Peyer's patch (tissue), 4 donors: ENCODE results near the gene C3orf20.

Source experiments
- POLR2A ChIP-seq, 2 donors: fragments of 450-650 bp; IDR thresholded peaks; one replicate each; pipeline ENCODE4 v1.5.1; 2017; ENCODE audit warnings: antibody characterized with exemption in 2 of 2, mild to moderate bottlenecking in 2 of 2, moderate library complexity in 2 of 2
- TF ChIP-seq, protein P1 (sequence below), 6 experiments: fragments of 450-650 bp in 4 of 6; fragments of 200-600 bp in 2 of 6; sonication (generic) in 1 of 6; IDR thresholded peaks; one replicate each; pipeline ENCODE4 v1.5.1; 2017 to 2019; ENCODE audit warnings: antibody characterized with exemption in 6 of 6, mild to moderate bottlenecking in 3 of 6, moderate library complexity in 1 of 6

DNA sequence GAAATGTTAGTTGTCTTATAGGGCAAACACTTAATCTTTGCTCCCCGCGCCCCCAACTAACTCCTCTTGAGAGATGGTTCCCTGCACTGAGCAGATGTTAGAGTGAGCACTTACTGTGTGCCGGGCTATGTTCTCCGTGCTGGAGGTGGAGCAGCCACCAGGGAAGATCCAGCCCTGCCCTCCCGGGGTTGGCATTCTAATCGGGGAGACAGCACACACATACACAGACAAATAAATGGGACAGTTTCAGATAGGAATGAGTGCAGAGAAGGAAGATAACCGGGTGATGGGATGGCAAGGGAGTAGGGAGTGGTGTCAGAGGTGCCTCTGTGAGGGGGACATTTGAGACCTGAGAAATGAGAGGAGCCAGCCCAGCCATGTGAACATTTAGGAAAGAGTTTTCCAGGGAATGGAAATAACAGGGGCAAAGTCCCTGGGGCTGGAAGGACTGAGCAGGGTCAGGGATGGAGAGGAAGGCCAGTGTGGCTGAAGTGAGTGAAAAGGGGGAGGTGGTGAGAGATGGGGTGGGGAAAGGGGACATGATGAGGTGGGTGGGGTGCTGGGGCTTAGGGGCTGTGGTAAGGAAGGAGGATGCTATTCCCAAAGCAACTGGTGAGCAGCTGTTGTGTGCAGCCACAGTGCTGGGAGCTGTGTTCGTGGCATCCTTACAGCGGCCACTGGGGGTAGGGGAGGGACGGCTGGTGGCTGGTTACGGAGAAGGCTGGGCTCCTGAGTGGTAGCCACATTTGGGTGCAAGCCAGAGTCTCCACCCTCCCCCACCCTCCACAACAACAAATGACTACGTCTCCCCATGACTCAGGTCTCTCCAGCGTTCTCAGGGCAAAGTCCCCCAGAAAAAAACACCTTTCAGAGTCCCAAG is 128.4 kb downstream of the C3orf20 start:
- TF ChIP-seq, protein P1, sequence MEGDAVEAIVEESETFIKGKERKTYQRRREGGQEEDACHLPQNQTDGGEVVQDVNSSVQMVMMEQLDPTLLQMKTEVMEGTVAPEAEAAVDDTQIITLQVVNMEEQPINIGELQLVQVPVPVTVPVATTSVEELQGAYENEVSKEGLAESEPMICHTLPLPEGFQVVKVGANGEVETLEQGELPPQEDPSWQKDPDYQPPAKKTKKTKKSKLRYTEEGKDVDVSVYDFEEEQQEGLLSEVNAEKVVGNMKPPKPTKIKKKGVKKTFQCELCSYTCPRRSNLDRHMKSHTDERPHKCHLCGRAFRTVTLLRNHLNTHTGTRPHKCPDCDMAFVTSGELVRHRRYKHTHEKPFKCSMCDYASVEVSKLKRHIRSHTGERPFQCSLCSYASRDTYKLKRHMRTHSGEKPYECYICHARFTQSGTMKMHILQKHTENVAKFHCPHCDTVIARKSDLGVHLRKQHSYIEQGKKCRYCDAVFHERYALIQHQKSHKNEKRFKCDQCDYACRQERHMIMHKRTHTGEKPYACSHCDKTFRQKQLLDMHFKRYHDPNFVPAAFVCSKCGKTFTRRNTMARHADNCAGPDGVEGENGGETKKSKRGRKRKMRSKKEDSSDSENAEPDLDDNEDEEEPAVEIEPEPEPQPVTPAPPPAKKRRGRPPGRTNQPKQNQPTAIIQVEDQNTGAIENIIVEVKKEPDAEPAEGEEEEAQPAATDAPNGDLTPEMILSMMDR (IDR thresholded peaks at IDR 0.05) = peak in 3 of 6 experiments; percentile 32 to 45 (median 38)
- TF ChIP-seq POLR2A (IDR thresholded peaks at IDR 0.05) = peak; percentile 12 to 26
